GM12872 (cell line): ENCODE measurements around the gene RPA3.

Experiments used
- CTCF ChIP-seq: IDR thresholded peaks from 3 replicates; pipeline ENCODE4 v1.5.1; 2011; ENCODE audit warnings: low read depth, mild to moderate bottlenecking, low read length, moderate library complexity; ENCODE audit not compliant: insufficient read depth

The RPA3 gene

GRCh38 chr7:7756577-7756976 is 38.2 kb upstream of the RPA3 start:
- no peak for TF ChIP-seq CTCF

GRCh38 chr7:7751243-7752092 is 33.1 kb upstream of the RPA3 start:
- no peak for TF ChIP-seq CTCF

GRCh38 chr7:7750571-7751242 is 32.3 kb upstream of the RPA3 start:
- no peak for TF ChIP-seq CTCF

- TF ChIP-seq CTCF, result no peak
Measured at GRCh38 chr7:7746458-7746857, 28.1 kb upstream of the RPA3 start.

- no peak for TF ChIP-seq CTCF
Measured at GRCh38 chr7:7745966-7746365, 27.6 kb upstream of the RPA3 start.

GRCh38 chr7:7745258-7745657 is 26.9 kb upstream of the RPA3 start:
- no peak for TF ChIP-seq CTCF

GRCh38 chr7:7742223-7742622 is 23.8 kb upstream of the RPA3 start:
- no peak for TF ChIP-seq CTCF
